Islet precursor cell (in vitro differentiated cells): ENCODE measurements around the gene KRTAP5-9.
A peak's percentile ranks its signal among the peaks of the same experiment; 100 is the strongest.
"Not testable (repeated sequence)": the region's sequence is repeated elsewhere in the genome, so short reads cannot be mapped to it uniquely, and the experiment has no call there.

Experiments used
- DNase-seq: peaks from one replicate; pipeline ENCODE4 v3.0.0-alpha.2; 2018

The KRTAP5-9 gene

DNA sequence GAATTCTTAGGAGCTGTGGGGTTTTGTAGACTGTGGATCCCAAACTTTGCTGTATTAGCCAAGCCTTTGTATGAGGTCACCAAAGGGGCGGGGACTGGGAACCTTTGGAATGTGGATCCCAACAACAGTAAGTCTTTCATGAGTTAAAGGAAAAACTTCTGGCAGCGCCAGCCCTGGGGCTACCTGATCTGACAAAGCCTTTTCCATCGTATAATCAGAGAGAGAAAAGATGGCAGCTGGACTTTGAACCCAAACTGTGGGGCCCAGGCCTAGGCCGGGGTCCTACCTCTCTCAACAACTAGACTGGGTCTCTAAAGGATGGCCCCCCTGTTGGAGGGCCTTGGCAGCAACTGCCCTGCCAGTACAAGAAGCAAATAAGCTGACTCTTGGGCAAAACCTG lies 40.1 kb downstream of the KRTAP5-9 start:
- DNase-seq = peak; percentile 82

DNA sequence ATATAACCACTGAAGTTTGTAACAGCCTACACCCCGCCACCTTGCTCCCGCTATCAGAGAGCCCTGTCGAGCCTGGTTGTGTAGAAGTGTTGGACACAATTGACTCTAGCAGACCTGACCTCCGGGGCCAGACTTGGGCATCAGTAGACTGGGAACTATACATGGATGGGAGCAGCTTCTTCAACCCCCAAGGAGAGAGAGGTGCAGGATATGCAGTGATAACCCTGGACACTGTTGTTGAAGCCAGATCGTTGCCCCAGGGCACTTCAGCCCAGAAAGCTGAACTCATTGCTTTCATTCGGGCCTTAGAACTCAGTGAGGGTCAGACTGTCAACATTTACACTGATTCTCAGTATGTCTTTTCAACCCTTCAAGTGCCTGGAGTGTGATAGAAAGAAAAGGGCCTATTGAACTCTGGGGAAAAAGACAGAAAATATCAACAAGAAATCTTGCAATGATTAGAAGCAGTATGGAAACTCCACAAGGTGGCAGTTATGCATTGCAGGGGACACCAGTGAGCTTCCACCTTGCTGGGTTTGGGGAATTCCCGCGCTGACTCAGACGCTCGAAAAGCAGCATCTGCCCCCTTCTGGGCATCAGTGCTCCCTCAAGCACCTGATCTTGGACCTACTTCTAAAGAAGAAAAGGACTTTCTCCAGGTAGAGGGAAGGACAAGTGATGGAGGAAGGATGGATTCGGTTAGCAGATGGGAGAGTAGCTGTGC lies 40.8 kb downstream of the KRTAP5-9 start:
- not testable (repeated sequence) for DNase-seq

DNA sequence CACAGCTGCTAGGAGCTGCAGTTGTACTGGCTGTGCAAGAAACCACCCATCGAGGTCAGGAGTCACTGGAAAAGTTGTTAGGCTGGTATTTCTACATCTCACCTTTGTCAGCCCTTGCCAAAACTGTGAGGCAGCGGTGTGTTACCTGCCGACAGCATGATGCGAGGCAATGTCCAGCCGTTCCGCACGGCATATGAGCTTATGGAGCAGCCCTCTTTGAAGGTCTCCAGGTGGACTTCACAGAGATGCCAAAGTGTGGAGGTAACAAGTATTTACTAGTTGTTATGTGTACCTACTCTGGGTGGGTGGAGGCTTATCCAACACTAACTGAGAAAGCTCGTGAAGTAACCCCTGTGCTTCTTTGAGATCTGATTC lies 41.3 kb downstream of the KRTAP5-9 start:
- DNase-seq = not testable (repeated sequence)
